ENCODE results near the gene CCL4. TPM values are rescaled to one million over a fixed set of nuclear protein-coding genes. Genes with fewer than 3 reads are reported as not detected.

CCL4 gene
- 0.72 TPM in 1 of 2 replicates, not detected in the other for total RNA-seq (2014; rRNA removed; shearing (Covaris generic))

DNA sequence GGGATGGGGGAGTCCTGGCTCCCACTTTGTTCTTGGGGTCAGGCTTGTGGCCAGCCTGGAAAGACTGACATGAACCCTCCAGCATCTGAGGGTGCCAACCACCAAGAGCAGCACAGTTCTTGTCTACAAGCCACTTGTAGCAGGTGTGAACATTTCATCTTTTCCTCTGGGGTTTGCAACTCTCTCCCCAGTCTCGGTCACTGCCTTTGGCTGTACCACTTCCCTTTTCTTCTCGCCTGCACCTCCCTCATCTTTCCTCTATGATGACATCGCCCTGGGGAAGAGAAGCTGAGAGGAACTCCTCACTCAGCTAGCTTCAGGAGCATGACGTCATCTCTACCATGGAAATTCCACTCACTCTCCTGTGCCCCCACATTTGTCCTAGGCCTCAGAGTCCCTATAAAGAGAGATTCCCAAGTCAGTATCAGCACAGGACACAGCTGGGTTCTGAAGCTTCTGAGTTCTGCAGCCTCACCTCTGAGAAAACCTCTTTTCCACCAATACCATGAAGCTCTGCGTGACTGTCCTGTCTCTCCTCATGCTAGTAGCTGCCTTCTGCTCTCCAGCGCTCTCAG, at the start of gene CCL4:
Gene CCL4 (plus strand): TSS at position 427 of the 575 bp plus-strand sequence. CDS start 79 bp downstream, at position 506.

DNA sequence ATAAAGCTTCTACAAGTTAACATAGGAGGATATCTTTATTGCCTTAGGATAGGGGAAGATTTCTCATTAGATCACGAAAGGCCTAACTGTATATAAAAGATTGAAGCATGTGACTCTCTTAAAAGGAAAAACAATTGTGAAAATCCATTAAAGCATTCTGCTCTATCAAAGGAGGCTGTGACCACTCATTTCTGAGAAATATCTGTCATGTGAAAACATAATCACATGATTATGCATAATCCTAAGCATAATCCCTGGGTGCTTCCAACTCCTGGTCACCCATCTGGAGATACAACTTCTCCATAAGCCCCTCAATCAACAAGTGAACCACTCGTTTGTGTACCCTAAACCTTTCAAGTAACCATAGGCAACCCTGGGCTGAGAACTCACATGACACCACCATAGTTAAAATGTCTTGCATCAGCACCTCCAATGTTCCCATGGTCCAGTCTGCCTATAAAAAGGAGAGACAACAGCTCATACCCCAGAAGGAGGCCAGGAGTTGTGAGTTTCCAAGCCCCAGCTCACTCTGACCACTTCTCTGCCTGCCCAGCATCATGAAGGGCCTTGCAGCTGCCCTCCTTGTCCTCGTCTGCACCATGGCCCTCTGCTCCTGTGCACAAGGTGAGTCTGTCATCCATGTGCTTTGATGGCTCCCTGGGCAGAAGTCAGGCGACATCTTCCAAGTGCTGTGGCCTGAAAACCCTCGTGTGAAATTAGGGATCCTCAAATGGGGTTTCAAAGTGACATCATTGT, 39.7 kb upstream of the CCL4 start, which contains the start of gene CCL18:
Gene CCL18 (plus strand): TSS at position 487 of the 756 bp plus-strand sequence. CDS start 71 bp downstream, at position 558.

DNA sequence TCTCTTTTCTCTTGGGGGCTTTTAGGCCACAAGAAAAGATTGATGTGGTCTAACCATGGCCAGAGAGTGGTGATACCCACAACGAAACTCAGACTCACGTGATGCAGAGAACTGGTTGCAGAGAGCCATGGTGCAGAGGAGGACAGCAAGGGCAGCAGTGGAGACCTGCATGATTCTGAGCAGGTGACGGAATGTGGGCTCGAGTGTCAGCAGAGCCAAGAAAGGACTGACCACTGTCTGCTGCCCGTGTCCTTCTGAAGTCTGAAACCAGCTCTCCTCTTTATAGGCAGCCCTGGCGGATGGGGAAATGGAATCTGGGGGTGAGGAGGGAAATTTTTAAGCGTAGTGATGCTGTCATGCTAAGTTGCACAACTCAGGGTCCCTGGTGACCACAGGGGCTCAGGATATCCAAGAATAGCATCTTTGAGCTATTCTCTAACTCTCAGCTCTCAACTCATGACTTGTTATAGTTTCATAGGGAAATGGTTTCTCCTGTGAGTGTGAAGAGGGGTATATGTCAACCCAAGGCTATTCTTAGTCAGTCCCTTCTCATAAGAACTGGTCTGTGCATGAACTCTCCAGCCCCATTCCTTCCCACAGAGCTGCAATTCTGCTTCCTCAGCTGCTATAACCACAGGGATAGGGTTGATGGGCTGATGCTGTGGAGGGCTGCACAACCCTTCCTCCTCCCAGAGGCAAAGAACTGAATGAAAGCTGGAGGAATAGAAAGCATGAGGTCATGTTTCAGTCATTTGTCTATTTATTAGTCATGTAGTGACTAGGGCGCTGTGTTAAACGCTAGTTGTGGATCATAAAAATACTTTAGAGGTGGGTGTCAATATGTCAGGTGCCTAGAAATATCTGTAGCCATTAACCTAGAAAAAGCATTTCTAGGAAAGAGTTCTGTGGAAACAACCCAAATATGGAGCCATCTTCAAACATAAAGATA, 13.5 kb upstream of the CCL4 start, which contains the start of gene CCL3:
Gene CCL3 (minus strand): TSS at position 256 of the 949 bp plus-strand sequence. CDS start 85 bp downstream, at position 171.

Small RNAs within 50 kb of the gene (small RNA-seq; reads per million reads assigned to genes)
- gene RN7SL301P = not detected

Other genes with a start within 250 kb of the CCL4 start
- gene HEATR9, start 234.9 kb upstream of the CCL4 start, total RNA-seq (2014; rRNA removed; shearing (Covaris generic)) = not detected in 2 replicates
- not detected in 2 replicates for gene CCL5, start 223.5 kb upstream of the CCL4 start, total RNA-seq (2014; rRNA removed; shearing (Covaris generic))
- 3.1 and 4.3 TPM in 2 replicates for gene RDM1, start 173.1 kb upstream of the CCL4 start, total RNA-seq (2014; rRNA removed; shearing (Covaris generic))
- not detected in 2 replicates for gene LYZL6, start 160.1 kb upstream of the CCL4 start, total RNA-seq (2014; rRNA removed; shearing (Covaris generic))
- gene CCL16, start 122.3 kb upstream of the CCL4 start, total RNA-seq (2014; rRNA removed; shearing (Covaris generic)) = not detected in 2 replicates
- not detected in 2 replicates for gene CCL14, start 117.1 kb upstream of the CCL4 start, total RNA-seq (2014; rRNA removed; shearing (Covaris generic))
- gene CCL15, start 102.3 kb upstream of the CCL4 start, total RNA-seq (2014; rRNA removed; shearing (Covaris generic)) = not detected in 2 replicates
- gene CCL23, start 85.9 kb upstream of the CCL4 start, total RNA-seq (2014; rRNA removed; shearing (Covaris generic)) = not detected in 2 replicates
- not detected in 2 replicates for gene CCL18, start 39.6 kb upstream of the CCL4 start, total RNA-seq (2014; rRNA removed; shearing (Covaris generic))
- not detected in 2 replicates for gene CCL3, start 13.7 kb upstream of the CCL4 start, total RNA-seq (2014; rRNA removed; shearing (Covaris generic))
- gene TBC1D3B, start 72.8 kb downstream of the CCL4 start, total RNA-seq (2014; rRNA removed; shearing (Covaris generic)) = 2.1 and 2.3 TPM in 2 replicates
- gene CCL3L1, start 92.9 kb downstream of the CCL4 start, total RNA-seq (2014; rRNA removed; shearing (Covaris generic)) = not detected in 2 replicates
- gene CCL4L2, start 107.2 kb downstream of the CCL4 start, total RNA-seq (2014; rRNA removed; shearing (Covaris generic)) = not detected in 2 replicates
- not detected in 2 replicates for gene TBC1D3I, start 160.7 kb downstream of the CCL4 start, total RNA-seq (2014; rRNA removed; shearing (Covaris generic))
- gene TBC1D3G, start 220.1 kb downstream of the CCL4 start, total RNA-seq (2014; rRNA removed; shearing (Covaris generic)) = not detected in 2 replicates

Measured in A375 (cell line).